Lower leg skin (tissue), 3 donors: ENCODE results near the gene CPA5.

Source experiments
- CTCF ChIP-seq, 3 donors: fragments of 450-650 bp; IDR thresholded peaks; one replicate each; pipeline ENCODE4 v1.5.1; 2016; ENCODE audit warnings: antibody characterized with exemption in 3 of 3, mild to moderate bottlenecking in 3 of 3, moderate library complexity in 2 of 3
- POLR2A ChIP-seq, 2 donors: fragments of 450-650 bp; IDR thresholded peaks; one replicate each; pipeline ENCODE4 v1.6.1; 2016 to 2017; ENCODE audit warnings: antibody characterized with exemption in 2 of 2, mild to moderate bottlenecking in 1 of 2, moderate library complexity in 1 of 2

GRCh38 chr7:130324306-130324943 lies 20.2 kb upstream of the CPA5 start:
- TF ChIP-seq CTCF (IDR thresholded peaks at IDR 0.05) (no peak), POLR2A (IDR thresholded peaks at IDR 0.05) (no peak)
